ENCODE results near the gene ENG. TPM values are rescaled to one million over a fixed set of nuclear protein-coding genes. Genes with fewer than 3 reads are reported as not detected.

The ENG gene
- total and polyA plus RNA-seq, 8 donors, result 9.7 to 42.4 (median 20.5) TPM

GRCh38 chr9:127876026-127876763 lies 21.7 kb upstream of the ENG start:
- ATAC-seq (no peak), FAIRE-seq (no peak), DNase-seq (peak in 2 of 6 donors; percentile 17 to 51)
- H3K4me1 ChIP-seq, result peaks cover 0 to 8% (median 0%) of the 10 kb centered on the region in 3 donors
- intact Hi-C loops (cut with DNase I), result no loop called here
- H3K4me3 ChIP-seq, result no peak overlapping the region
- H3K27me3 ChIP-seq, result no peaks in the 10 kb centered on the region
- 68 to 69% methylated on average over 13 to 14 of the region's 14 CpGs for WGBS, 2 donors
- TF ChIP-seq, protein P1, sequence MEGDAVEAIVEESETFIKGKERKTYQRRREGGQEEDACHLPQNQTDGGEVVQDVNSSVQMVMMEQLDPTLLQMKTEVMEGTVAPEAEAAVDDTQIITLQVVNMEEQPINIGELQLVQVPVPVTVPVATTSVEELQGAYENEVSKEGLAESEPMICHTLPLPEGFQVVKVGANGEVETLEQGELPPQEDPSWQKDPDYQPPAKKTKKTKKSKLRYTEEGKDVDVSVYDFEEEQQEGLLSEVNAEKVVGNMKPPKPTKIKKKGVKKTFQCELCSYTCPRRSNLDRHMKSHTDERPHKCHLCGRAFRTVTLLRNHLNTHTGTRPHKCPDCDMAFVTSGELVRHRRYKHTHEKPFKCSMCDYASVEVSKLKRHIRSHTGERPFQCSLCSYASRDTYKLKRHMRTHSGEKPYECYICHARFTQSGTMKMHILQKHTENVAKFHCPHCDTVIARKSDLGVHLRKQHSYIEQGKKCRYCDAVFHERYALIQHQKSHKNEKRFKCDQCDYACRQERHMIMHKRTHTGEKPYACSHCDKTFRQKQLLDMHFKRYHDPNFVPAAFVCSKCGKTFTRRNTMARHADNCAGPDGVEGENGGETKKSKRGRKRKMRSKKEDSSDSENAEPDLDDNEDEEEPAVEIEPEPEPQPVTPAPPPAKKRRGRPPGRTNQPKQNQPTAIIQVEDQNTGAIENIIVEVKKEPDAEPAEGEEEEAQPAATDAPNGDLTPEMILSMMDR (IDR thresholded peaks at IDR 0.05), result no peak
- H3K27ac ChIP-seq, result no peak overlapping the region
- H3K9me3 ChIP-seq, result no peaks in the 10 kb centered on the region
- H3K36me3 ChIP-seq, result no peaks in the 10 kb centered on the region

DNA sequence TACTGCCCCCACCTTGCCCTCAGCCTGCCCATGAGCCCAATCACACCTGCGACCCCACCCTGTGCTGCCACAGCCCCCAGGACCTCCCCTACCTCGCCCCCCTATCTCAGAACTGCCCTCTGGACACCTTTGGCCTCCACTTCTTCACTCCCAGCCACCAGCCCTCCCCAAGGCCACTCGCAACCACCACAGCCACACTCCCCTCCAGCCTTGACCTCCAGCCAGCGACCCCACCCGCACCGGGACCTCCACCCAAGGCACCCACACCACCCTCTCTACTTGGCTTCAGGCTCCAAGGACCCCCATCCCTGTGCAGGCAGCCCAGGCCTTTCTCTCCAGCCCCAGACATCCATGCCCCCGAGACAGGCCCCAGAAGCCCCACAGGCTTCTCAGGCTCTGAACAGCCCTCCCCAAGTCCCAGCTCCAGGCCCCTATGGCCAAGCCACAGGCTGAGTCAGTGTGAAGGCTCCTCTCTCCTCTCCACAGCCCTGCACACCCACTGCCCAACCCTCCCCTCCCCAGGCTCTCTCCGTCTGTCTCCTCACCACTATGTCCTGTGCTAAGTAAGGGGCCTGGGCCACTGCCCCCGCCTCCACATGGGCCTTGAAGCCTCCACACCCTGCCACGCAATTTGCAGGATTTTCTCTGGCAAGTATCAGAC lies 21.0 kb upstream of the ENG start:
- FAIRE-seq, result no peak
- peaks cover 0 to 8% (median 0%) of the 10 kb centered on the region in 3 donors for H3K4me1 ChIP-seq
- intact Hi-C loops (cut with DNase I), result no loop called here
- TF ChIP-seq, protein P1 (IDR thresholded peaks at IDR 0.05), result no peak
- DNase-seq, result peak in 2 of 6 donors; percentile 23 to 61
- no peak for ATAC-seq
- no peak overlapping the region for H3K4me3 ChIP-seq
- H3K27me3 ChIP-seq, result no peaks in the 10 kb centered on the region
- 80 to 85% methylated on average over 10 of the region's 10 CpGs for WGBS, 2 donors
- H3K9me3 ChIP-seq, result no peaks in the 10 kb centered on the region
- no peaks in the 10 kb centered on the region for H3K36me3 ChIP-seq
- H3K27ac ChIP-seq, result no peak overlapping the region

DNA sequence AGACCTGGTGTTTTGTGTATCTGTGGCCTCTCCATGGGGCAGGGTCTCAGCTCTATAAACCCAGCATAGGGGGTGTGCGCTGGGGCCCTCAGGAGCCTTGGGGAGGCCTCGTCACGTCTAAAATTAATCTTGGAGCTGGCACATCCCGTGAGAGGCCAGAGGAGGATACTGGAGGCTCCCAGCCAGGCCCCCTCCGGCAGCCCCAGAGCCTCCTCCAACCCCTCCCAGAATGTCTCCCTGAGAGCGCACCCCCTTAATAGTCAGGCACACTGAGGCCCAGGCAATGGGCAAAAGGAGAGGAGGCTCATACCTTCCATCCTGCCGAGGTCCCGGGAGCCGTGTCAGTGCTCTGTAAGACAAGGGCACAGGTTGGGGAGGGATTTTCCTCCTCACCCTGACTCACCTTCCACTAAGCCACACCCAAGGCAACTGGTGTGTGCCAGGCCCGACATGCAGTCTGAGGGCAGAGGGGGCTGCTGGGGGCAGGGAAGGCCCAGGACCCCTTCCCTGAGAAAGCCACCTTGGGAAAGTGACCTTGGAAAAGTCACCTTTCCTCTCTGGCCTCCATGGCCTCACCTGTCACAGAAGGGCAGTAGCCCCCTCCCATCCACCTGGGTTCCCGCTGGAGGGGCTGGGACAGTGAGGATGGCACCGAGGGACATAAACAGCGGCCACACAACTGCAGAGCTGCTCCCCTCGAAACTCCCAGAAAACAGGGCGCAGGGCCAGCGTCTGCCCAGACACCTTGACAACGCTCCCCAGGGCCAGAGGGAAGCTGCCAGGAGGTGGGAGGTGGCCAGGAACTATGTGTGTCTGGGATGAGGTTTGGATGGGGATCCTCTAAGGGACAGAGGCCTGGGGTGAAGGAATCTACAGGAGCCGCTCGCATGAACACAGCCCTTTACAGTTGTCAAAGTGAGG lies 20.1 kb upstream of the ENG start:
- no peak overlapping the region for H3K4me3 ChIP-seq
- peak in 2 of 6 donors; percentile 14 to 69 for DNase-seq

GRCh38 chr9:127873886-127874285 lies 19.4 kb upstream of the ENG start:
- Histone ChIP-seq H3K27me3 (no peaks in the 10 kb centered on the region), H3K27ac (no peak overlapping the region), H3K9me3 (no peaks in the 10 kb centered on the region), H3K4me1 (peaks cover 0 to 8% (median 0%) of the 10 kb centered on the region in 3 donors), H3K4me3 (no peak overlapping the region), H3K36me3 (no peaks in the 10 kb centered on the region)
- TF ChIP-seq, protein P1 (IDR thresholded peaks at IDR 0.05), result no peak
- DNase-seq, result peak; percentile 61 to 89 (median 81)
- peak in 3 of 4 donors; percentile 32 to 38 (median 35) for ATAC-seq
- 30 to 31% methylated on average over 10 of the region's 10 CpGs for WGBS, 2 donors
- intact Hi-C loops (cut with DNase I), result no loop called here
- no peak for FAIRE-seq

More for the DNA sequence above, 20.1 kb upstream of the ENG start:
- no peak for ATAC-seq
- Histone ChIP-seq H3K27ac (no peak overlapping the region), H3K27me3 (no peaks in the 10 kb centered on the region), H3K36me3 (no peaks in the 10 kb centered on the region), H3K4me1 (peaks cover 0 to 8% (median 0%) of the 10 kb centered on the region in 3 donors), H3K9me3 (no peaks in the 10 kb centered on the region)
- intact Hi-C loops (cut with DNase I), result no loop called here
- TF ChIP-seq, protein P1 (IDR thresholded peaks at IDR 0.05), result no peak
- 75 to 76% methylated on average over 19 of the region's 19 CpGs for WGBS, 2 donors
- FAIRE-seq, result no peak

Data from pancreas (tissue), 10 donors.